ENCODE measurements around the gene KCNJ11. TPM values are rescaled to one million over a fixed set of nuclear protein-coding genes. Genes with fewer than 3 reads are reported as not detected.

Gene KCNJ11
- total and polyA plus RNA-seq, 2 of the 13 experiments (the other 11 are each of a cell fraction or from before 2014, with no cell fraction given): 0.38 to 1.6 TPM

GRCh38 chr11:17423533-17424310 is 35.3 kb upstream of the KCNJ11 start (continued):
- TF ChIP-seq, protein P1, sequence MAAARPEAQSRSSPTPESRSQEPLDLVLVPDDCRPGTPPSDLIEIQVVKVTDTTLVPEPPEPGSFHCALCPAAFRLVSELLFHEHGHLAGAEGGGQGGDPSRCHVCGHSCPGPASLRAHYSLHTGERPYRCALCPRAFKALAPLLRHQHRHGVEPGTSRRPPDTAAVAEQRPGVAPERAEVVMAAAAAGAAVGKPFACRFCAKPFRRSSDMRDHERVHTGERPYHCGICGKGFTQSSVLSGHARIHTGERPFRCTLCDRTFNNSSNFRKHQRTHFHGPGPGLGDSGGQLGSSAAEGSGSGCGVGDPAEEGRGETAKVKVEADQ (CRISPR knock-in tag; IDR thresholded peaks at IDR 0.05; ENCODE audit: borderline replicate concordance): no peak
- TF ChIP-seq ARID3A (IDR thresholded peaks at IDR 0.05; ENCODE audit: low read depth, low read length) (no peak), NCOA1 (CRISPR knock-in tag; IDR thresholded peaks at IDR 0.05) (no peak), MED8 (CRISPR knock-in tag; IDR thresholded peaks at IDR 0.05; ENCODE audit: insufficient replicate concordance) (no peak), NR2F2 (IDR thresholded peaks at IDR 0.05; ENCODE audit: borderline replicate concordance, low read depth) (no peak), PCBP1 (IDR thresholded peaks at IDR 0.05; ENCODE audit: borderline replicate concordance, low read depth, low read length) (no peak), SATB2 (CRISPR knock-in tag; IDR thresholded peaks at IDR 0.05) (no peak), ZNF121 (CRISPR knock-in tag; IDR thresholded peaks at IDR 0.05) (peak; percentile 91), ZBTB37 (CRISPR knock-in tag; IDR thresholded peaks at IDR 0.05) (no peak), RFX3 (CRISPR knock-in tag; IDR thresholded peaks at IDR 0.05) (no peak), ELF3 (CRISPR knock-in tag; IDR thresholded peaks at IDR 0.05) (no peak), ZZZ3 (CRISPR knock-in tag; IDR thresholded peaks at IDR 0.05; ENCODE audit: borderline replicate concordance) (no peak), ZC3H4 (CRISPR knock-in tag; IDR thresholded peaks at IDR 0.05; ENCODE audit: borderline replicate concordance) (no peak), ZNF781 (CRISPR knock-in tag; IDR thresholded peaks at IDR 0.05; ENCODE audit: borderline replicate concordance, not compliant biosample characterization) (no peak), HDAC6 (IDR thresholded peaks at IDR 0.05; ENCODE audit: low read depth, low read length) (no peak), RELA (CRISPR knock-in tag; IDR thresholded peaks at IDR 0.05) (no peak), FOXJ3 (CRISPR knock-in tag; IDR thresholded peaks at IDR 0.05; ENCODE audit: borderline replicate concordance) (no peak), HNF4A (CRISPR knock-in tag; IDR thresholded peaks at IDR 0.05) (peak; percentile 66), TARDBP (CRISPR knock-in tag; IDR thresholded peaks at IDR 0.05) (no peak), KDM6A (CRISPR knock-in tag; IDR thresholded peaks at IDR 0.05; ENCODE audit: low read depth) (no peak), ZGPAT (CRISPR knock-in tag; IDR thresholded peaks at IDR 0.05) (no peak), SUZ12 (IDR thresholded peaks at IDR 0.05; ENCODE audit: low read depth, low read length) (no peak)
- TF ChIP-seq, protein P2, sequence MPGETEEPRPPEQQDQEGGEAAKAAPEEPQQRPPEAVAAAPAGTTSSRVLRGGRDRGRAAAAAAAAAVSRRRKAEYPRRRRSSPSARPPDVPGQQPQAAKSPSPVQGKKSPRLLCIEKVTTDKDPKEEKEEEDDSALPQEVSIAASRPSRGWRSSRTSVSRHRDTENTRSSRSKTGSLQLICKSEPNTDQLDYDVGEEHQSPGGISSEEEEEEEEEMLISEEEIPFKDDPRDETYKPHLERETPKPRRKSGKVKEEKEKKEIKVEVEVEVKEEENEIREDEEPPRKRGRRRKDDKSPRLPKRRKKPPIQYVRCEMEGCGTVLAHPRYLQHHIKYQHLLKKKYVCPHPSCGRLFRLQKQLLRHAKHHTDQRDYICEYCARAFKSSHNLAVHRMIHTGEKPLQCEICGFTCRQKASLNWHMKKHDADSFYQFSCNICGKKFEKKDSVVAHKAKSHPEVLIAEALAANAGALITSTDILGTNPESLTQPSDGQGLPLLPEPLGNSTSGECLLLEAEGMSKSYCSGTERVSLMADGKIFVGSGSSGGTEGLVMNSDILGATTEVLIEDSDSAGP (CRISPR knock-in tag; IDR thresholded peaks at IDR 0.05; ENCODE audit: borderline replicate concordance): 0 out of 2 replicates have a peak, but pooled peaks have one; percentile 22
